ENCODE results near the gene PTPRR. TPM values are rescaled to one million over a fixed set of nuclear protein-coding genes. Genes with fewer than 3 reads are reported as not detected.

The PTPRR gene
- total and polyA plus RNA-seq, 2 of the 4 experiments (the other 2 are of a cell fraction) = 0.18 to 0.21 TPM

DNA sequence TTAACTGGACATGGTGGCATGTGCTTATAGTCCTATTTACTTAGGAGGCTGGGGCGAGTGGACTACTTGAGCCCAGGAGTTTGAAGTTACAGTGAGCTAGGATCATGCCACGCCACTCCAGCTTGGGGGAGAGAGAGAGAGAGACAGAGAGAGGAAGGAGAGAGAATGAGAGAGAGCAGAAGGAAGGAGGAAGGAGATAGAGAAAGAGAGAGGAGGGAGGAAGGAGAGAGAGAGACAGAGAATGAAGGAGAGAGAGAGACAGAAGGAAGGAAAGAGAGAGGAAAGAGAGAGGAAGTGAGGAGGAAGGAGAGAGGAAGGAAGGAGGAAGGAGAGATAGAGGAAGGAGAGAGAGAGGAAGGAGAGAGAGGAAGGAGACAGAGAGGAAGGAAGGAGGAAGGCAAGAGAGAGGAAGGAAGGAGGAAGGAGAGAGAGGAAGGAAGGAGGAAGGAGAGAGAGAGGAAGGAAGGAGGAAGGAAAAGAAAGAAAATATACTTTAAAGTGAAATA lies 189.8 kb downstream of the PTPRR start:
- no peak overlapping the region for H2AK5ac ChIP-seq (ENCODE audit: low read depth, low read length)
- no peak overlapping the region for H4K91ac ChIP-seq (ENCODE audit: insufficient read depth, low read depth, low read length)
- H3K27me3 ChIP-seq (ENCODE audit: control insufficient read depth, insufficient read depth, low read length) = no peaks in the 10 kb centered on the region
- H3K9ac ChIP-seq (ENCODE audit: low read depth, low read length) = no peak overlapping the region
- in situ Hi-C loops (cut with MboI; ENCODE audit: low sequenced_read_pairs) (loop anchor here (5.0 to 25.0 kb wide), 2 partner anchors 657 to 853 kb away; no protein-coding TSS in a partner anchor), intact Hi-C loops (cut with micrococcal nuclease) (loop anchor here (1.0 kb wide), 2 partner anchors 140 to 851 kb away; no protein-coding TSS in a partner anchor), dilution Hi-C loops (cut with HindIII; ENCODE audit: low sequenced_read_pairs, unreplicated experiment) (no loop called here)
- ChIA-PET POLR2A (ENCODE audit: unreplicated experiment) (no interaction called here), CTCF (interaction anchor here (0.8 to 2.1 kb wide), 2 partner anchors 23 to 851 kb away, joined by 3 to 10 read pairs; no protein-coding TSS in a partner anchor)
- H3K4ac ChIP-seq (ENCODE audit: low read depth, low read length) = no peak overlapping the region
- H2BK120ac ChIP-seq (ENCODE audit: low read depth, low read length) = no peak overlapping the region
- no peak overlapping the region for H2AFZ ChIP-seq (replicated peaks; ENCODE audit: low read length, poor library complexity)
- no peak overlapping the region for H2BK20ac ChIP-seq (ENCODE audit: low read depth, low read length)
- DNase-seq = no peak
- H3K79me1 ChIP-seq (ENCODE audit: low read depth in 1 of 2, low read length in 2 of 2) = no peaks in the 10 kb centered on the region
- H3K4me1 ChIP-seq (ENCODE audit: control insufficient read depth, insufficient read depth, low read length) = no peaks in the 10 kb centered on the region
- H4K20me1 ChIP-seq (ENCODE audit: insufficient read depth, low read length) = no peaks in the 10 kb centered on the region
- 100% methylated on average over 1 of the region's 2 CpGs; no CpG with 5 or more reads in 1 of the 2 experiments for WGBS, 2 experiments (ENCODE audit: extremely low coverage in 2 of 2, insufficient read length in 1 of 2)
- H3K56ac ChIP-seq (ENCODE audit: extremely low read depth, insufficient read depth, low read length) = no peak overlapping the region
- TF ChIP-seq CHD1 (IDR thresholded peaks at IDR 0.05; ENCODE audit: low read depth, low read length) (no peak), BHLHE40 (IDR thresholded peaks at IDR 0.05; ENCODE audit: low read depth, low read length) (no peak), MXI1 (IDR thresholded peaks at IDR 0.05; ENCODE audit: borderline replicate concordance, low read depth, low read length) (no peak), RFX5 (IDR thresholded peaks at IDR 0.05; ENCODE audit: low read depth, low read length) (no peak), CEBPB (IDR thresholded peaks at IDR 0.05; ENCODE audit: low read depth, low read length) (no peak), SMC3 (IDR thresholded peaks at IDR 0.05; ENCODE audit: low read depth, low read length) (no peak)
- TF ChIP-seq, protein P1, sequence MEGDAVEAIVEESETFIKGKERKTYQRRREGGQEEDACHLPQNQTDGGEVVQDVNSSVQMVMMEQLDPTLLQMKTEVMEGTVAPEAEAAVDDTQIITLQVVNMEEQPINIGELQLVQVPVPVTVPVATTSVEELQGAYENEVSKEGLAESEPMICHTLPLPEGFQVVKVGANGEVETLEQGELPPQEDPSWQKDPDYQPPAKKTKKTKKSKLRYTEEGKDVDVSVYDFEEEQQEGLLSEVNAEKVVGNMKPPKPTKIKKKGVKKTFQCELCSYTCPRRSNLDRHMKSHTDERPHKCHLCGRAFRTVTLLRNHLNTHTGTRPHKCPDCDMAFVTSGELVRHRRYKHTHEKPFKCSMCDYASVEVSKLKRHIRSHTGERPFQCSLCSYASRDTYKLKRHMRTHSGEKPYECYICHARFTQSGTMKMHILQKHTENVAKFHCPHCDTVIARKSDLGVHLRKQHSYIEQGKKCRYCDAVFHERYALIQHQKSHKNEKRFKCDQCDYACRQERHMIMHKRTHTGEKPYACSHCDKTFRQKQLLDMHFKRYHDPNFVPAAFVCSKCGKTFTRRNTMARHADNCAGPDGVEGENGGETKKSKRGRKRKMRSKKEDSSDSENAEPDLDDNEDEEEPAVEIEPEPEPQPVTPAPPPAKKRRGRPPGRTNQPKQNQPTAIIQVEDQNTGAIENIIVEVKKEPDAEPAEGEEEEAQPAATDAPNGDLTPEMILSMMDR (conservative IDR thresholded peaks at IDR 0.05; ENCODE audit: low read depth, low read length) = no peak
- TF ChIP-seq, protein P2, sequence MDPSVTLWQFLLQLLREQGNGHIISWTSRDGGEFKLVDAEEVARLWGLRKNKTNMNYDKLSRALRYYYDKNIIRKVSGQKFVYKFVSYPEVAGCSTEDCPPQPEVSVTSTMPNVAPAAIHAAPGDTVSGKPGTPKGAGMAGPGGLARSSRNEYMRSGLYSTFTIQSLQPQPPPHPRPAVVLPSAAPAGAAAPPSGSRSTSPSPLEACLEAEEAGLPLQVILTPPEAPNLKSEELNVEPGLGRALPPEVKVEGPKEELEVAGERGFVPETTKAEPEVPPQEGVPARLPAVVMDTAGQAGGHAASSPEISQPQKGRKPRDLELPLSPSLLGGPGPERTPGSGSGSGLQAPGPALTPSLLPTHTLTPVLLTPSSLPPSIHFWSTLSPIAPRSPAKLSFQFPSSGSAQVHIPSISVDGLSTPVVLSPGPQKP (IDR thresholded peaks at IDR 0.05; ENCODE audit: borderline replicate concordance, low read depth, low read length) = no peak
- no peak overlapping the region for H2AK9ac ChIP-seq (replicated peaks; ENCODE audit: low read depth, low read length, poor library complexity)
- no peak overlapping the region for H2BK15ac ChIP-seq (ENCODE audit: low read depth, low read length)
- H3K23ac ChIP-seq (ENCODE audit: low read depth, low read length) = no peak overlapping the region
- H3K9me3 ChIP-seq (ENCODE audit: control insufficient read depth, insufficient read depth, low read length) = no peaks in the 10 kb centered on the region
- no peaks in the 10 kb centered on the region for H3K9me1 ChIP-seq (ENCODE audit: insufficient read depth, low read length)
- H3K18ac ChIP-seq (ENCODE audit: low read depth, low read length) = no peak overlapping the region
- no TSS peak for BruUV-seq (replicated peaks)
- no peak overlapping the region for H3K4me2 ChIP-seq (ENCODE audit: low read depth, low read length)
- no peak overlapping the region for H3K27ac ChIP-seq (ENCODE audit: insufficient read depth, low read length)
- no peak overlapping the region for H3K14ac ChIP-seq (replicated peaks; ENCODE audit: low read depth, low read length)
- H4K5ac ChIP-seq (ENCODE audit: low read depth, low read length) = no peak overlapping the region
- no peaks in the 10 kb centered on the region for H3K36me3 ChIP-seq (ENCODE audit: control insufficient read depth, insufficient read depth, low read length)
- H3K4me3 ChIP-seq (ENCODE audit: insufficient read depth, low read depth, low read length) = no peak overlapping the region
- no peak for ATAC-seq (ENCODE audit: low read depth)
- no peak overlapping the region for H4K8ac ChIP-seq (ENCODE audit: low read depth in 2 of 2, low read length in 2 of 2)
- H2BK5ac ChIP-seq (ENCODE audit: low read depth, low read length, poor library complexity, severe bottlenecking) = no peak overlapping the region

All from IMR-90 (cell line).